ENCODE results near the gene YBX1. TPM values are rescaled to one million over a fixed set of nuclear protein-coding genes. Genes with fewer than 3 reads are reported as not detected.
A peak's percentile ranks its signal among the peaks of the same experiment; 100 is the strongest.

YBX1 gene
- total and polyA plus RNA-seq, 2 of the 13 experiments (the other 11 are each of a cell fraction or from before 2014, with no cell fraction given): 339 to 628 TPM

- no peaks in the 10 kb centered on the region for H3K9me3 ChIP-seq (ENCODE audit: low read length)
- ATAC-seq: no peak
- no TSS peak for BruUV-seq (replicated peaks)
- H4K20me1 ChIP-seq (ENCODE audit: insufficient read depth, low read length): no peaks in the 10 kb centered on the region
- no peak overlapping the region for H3K4me2 ChIP-seq (ENCODE audit: low read depth, low read length)
- H3K9ac ChIP-seq (ENCODE audit: insufficient read depth, low read depth, low read length): no peak overlapping the region
- POLR2A ChIA-PET: no interaction called here
- H3K4me1 ChIP-seq (ENCODE audit: insufficient read depth, low read length): peaks cover 27% of the 10 kb centered on the region
- TF ChIP-seq CTCF (CRISPR knock-in tag; IDR thresholded peaks at IDR 0.05) (peak; percentile 60), FOSL2 (CRISPR knock-in tag; IDR thresholded peaks at IDR 0.05) (peak; percentile 71), STAG1 (CRISPR knock-in tag; IDR thresholded peaks at IDR 0.05) (peak; percentile 72), GTF3A (CRISPR knock-in tag; conservative IDR thresholded peaks at IDR 0.05) (no peak), ELK4 (CRISPR knock-in tag; IDR thresholded peaks at IDR 0.05; ENCODE audit: borderline replicate concordance) (no peak), SMC3 (IDR thresholded peaks at IDR 0.05; ENCODE audit: low read length) (peak; percentile 31; the same call in 1 of the 2 replicates), DNMT1 (CRISPR knock-in tag; IDR thresholded peaks at IDR 0.05) (no peak), ZSCAN21 (CRISPR knock-in tag; IDR thresholded peaks at IDR 0.05; ENCODE audit: borderline replicate concordance) (no peak), ZNF652 (CRISPR knock-in tag; IDR thresholded peaks at IDR 0.05; ENCODE audit: borderline replicate concordance, low read depth) (no peak), BCL3 (CRISPR knock-in tag; IDR thresholded peaks at IDR 0.05) (no peak), ZBTB8A (CRISPR knock-in tag; IDR thresholded peaks at IDR 0.05; ENCODE audit: borderline replicate concordance, low read depth) (no peak), PITX1 (CRISPR knock-in tag; IDR thresholded peaks at IDR 0.05) (no peak), RAD51 (IDR thresholded peaks at IDR 0.05; ENCODE audit: borderline replicate concordance) (no peak), ZNF414 (CRISPR knock-in tag; IDR thresholded peaks at IDR 0.05) (no peak), PATZ1 (CRISPR knock-in tag; IDR thresholded peaks at IDR 0.05) (no peak), RAD21 (CRISPR knock-in tag; IDR thresholded peaks at IDR 0.05) (0 out of 2 replicates have a peak, but pooled peaks have one; percentile 41)
- no peaks in the 10 kb centered on the region for H3K27me3 ChIP-seq (ENCODE audit: control insufficient read depth in 1 of 2, insufficient read depth in 2 of 2, low read length in 2 of 2)
- no peaks in the 10 kb centered on the region for H3K36me3 ChIP-seq (replicated peaks in 1 of 2; ENCODE audit: control insufficient read depth in 1 of 2, insufficient read depth in 2 of 2, low read length in 2 of 2)
- H3K27ac ChIP-seq (ENCODE audit: extremely low read length, insufficient read depth, low read length): no peak overlapping the region
- 44% methylated on average over 4 of the region's 4 CpGs for WGBS (ENCODE audit: low lambda C conversion rate)
- in situ Hi-C loops (cut with HindIII; ENCODE audit: extremely low pct_ligation_motif_present, low pct_unique_long_range_greater_than_20kb): loop anchor here (25.0 kb wide), 1 partner anchor 394 kb away; the partner anchor contains the start of gene FOXJ3
- intact Hi-C loops (cut with micrococcal nuclease; ENCODE audit: unreplicated experiment): no loop called here
- CTCF ChIA-PET (ENCODE audit: low intra/inter-chr PET ratio, low total read pairs): interaction anchor here (1.2 kb wide), 1 partner anchor 153 kb away, joined by 3 read pairs; no protein-coding TSS in a partner anchor
- no peak overlapping the region for H2AFZ ChIP-seq (ENCODE audit: low read length)
- DNase-seq (ENCODE audit: low spot score): no peak
- H3K4me3 ChIP-seq (replicated peaks in 1 of 3; ENCODE audit: insufficient read depth in 1 of 3, low read depth in 2 of 3, low read length in 3 of 3): no peak overlapping the region
- FAIRE-seq: no peak
- no peaks in the 10 kb centered on the region for H3K79me2 ChIP-seq (ENCODE audit: insufficient read depth, low read length)
These were observed 48.8 kb downstream of the YBX1 start for GRCh38 chr1:42730988-42731387.

Data from HepG2 (cell line).